ENCODE measurements around the gene ATOH8.

DNA sequence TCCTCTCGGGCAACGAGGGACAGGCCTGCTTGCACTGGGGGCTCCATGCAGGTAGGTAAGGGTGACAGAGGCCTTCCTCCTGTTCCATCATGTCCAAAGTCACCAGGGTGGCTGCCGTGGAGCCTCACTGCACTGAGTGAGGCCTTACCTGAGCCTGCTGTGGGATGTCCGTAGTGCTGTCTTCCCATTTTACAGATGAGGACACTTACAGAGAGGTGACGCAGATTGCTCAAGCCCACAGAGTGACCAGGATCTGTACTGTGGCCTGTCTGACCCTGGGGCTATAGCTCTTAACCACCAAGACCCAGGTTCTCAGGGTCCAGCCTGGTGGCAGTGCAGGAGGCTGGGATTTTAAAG is 5.4 kb downstream of the ATOH8 start:
- TF ChIP-seq, protein P1, sequence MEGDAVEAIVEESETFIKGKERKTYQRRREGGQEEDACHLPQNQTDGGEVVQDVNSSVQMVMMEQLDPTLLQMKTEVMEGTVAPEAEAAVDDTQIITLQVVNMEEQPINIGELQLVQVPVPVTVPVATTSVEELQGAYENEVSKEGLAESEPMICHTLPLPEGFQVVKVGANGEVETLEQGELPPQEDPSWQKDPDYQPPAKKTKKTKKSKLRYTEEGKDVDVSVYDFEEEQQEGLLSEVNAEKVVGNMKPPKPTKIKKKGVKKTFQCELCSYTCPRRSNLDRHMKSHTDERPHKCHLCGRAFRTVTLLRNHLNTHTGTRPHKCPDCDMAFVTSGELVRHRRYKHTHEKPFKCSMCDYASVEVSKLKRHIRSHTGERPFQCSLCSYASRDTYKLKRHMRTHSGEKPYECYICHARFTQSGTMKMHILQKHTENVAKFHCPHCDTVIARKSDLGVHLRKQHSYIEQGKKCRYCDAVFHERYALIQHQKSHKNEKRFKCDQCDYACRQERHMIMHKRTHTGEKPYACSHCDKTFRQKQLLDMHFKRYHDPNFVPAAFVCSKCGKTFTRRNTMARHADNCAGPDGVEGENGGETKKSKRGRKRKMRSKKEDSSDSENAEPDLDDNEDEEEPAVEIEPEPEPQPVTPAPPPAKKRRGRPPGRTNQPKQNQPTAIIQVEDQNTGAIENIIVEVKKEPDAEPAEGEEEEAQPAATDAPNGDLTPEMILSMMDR (IDR thresholded peaks at IDR 0.05; ENCODE audit: insufficient read depth, low read depth, low read length), result no peak
- TF ChIP-seq EZH2 (IDR thresholded peaks at IDR 0.05; ENCODE audit: insufficient read depth, low read length), result no peak
